Activated naive CD8-positive, alpha-beta T cell treated with anti-CD3 and anti-CD28 coated beads, Interleukin-2, amount 50 U/mL, for 24 hours (primary cell): ENCODE results near the gene SLC35E1.
A peak's percentile ranks its signal among the peaks of the same experiment; 100 is the strongest.

Experiments used
- ATAC-seq: fragments of 150-1000 bp; cut with Tn5 transposase; one replicate; pipeline ENCODE4 v1.10.0; 2021
- DNase-seq: peaks from one replicate; pipeline ENCODE4 v3.0.0; 2021
- H3K27ac Mint-ChIP-seq: one replicate; pipeline ENCODE4 v1.8.0; 2021; ENCODE audit warnings: mild to moderate bottlenecking, mixed read lengths
- H3K27me3 Mint-ChIP-seq: one replicate; pipeline ENCODE4 v1.8.0; 2021; ENCODE audit warnings: mixed read lengths
- H3K36me3 Mint-ChIP-seq: one replicate; pipeline ENCODE4 v1.8.0; 2021; ENCODE audit warnings: low read depth, mixed read lengths
- H3K4me1 Mint-ChIP-seq: one replicate; pipeline ENCODE4 v1.8.0; 2021; ENCODE audit warnings: mixed read lengths
- H3K4me3 Mint-ChIP-seq: one replicate; pipeline ENCODE4 v1.8.0; 2021; ENCODE audit warnings: mild to moderate bottlenecking, moderate library complexity, mixed read lengths
- H3K9me3 Mint-ChIP-seq: one replicate; pipeline ENCODE4 v1.8.0; 2021; ENCODE audit warnings: mixed read lengths

Gene SLC35E1

DNA sequence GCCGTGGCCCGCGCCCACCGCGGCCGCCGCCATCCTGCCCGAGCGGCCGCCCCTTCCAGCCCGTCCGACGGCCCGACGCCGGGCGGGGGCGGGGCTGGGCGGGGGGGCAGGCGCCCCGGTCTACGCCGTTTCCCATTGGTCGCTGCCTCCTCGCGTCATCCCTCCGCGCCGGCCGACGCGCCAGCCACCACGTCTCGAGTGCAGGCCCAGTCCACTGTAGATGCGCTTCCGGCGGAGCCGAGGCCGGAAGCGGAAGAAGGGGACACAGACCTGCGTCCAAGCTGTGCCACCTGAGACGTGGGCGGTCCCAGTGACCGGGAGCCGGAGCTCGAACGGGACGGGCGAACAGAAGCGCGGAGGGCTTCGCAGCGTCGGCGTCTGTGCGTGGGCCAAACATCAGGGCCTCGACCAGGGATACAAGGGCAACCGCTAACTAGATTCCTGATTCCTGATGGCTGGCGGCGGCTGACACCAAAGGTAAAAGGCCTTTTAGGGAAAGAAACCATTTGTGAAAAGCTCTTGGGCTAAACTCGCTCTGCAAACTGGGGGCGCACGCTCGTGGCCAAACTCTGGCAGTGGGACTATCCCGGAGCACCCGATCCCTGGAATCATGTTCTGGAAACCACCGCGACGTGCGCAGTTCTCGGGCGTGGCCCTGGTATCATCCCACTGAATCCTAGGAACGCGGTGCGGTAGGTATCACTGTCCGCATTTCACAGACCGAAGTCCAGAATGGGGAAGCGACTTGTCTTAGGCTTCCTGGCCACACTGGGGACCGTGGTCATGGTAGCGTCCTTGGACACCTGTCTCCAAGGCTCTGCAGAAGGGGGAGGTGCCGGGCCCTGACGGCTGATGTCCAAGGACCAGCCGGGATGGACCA lies at the start of gene SLC35E1:
Gene SLC35E1 (minus strand): TSS at position 84 of the 880 bp plus-strand sequence. CDS start 51 bp downstream, at position 33.
- peak; percentile 94 for DNase-seq
- Mint-ChIP-seq H3K9me3 (no peaks in the 10 kb centered on the region), H3K4me3 (peak within 1 kb of the TSS; percentile 99), H3K27ac (peak within 1 kb of the TSS; percentile 99), H3K27me3 (no peaks in the 10 kb centered on the region), H3K4me1 (peaks cover 47% of the 10 kb centered on the region), H3K36me3 (peaks cover 41% of the 10 kb centered on the region)
- peak; percentile 95 for ATAC-seq

DNA sequence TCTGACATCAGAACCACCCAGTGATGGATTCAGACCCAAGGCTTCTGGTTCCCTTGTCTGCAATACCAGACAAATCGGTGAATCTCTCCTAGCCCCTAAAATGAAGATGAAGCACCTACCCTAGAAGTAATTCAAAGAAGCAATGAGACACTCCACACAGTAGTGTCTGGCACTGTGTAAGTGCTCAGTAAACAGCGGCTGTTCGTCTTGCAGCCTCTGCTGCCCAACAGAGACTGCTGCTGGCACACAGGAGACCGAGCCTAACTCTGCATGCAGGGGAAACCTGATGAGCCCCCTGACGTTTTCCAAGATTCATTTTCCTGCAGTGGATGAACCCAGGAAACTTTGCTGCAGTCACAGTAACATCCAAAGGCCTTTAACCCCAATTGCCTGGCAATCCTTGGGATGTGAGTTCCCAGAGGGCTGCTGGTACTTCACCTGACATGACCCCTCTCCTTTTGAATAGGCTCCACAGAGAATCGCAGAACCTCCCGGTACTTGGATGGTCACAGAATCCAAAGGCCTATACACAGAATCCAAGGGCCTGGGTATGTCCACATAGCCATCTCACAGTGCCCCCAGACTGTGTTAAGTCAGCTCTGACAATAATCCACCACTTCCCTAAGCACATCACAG lies 49.1 kb upstream of the SLC35E1 start:
- Mint-ChIP-seq H3K36me3 (peaks cover 17% of the 10 kb centered on the region), H3K27ac (no peak overlapping the region), H3K27me3 (no peaks in the 10 kb centered on the region), H3K9me3 (no peaks in the 10 kb centered on the region), H3K4me3 (no peak overlapping the region), H3K4me1 (peaks cover 75% of the 10 kb centered on the region)
- DNase-seq: no peak
- ATAC-seq: no peak

DNA sequence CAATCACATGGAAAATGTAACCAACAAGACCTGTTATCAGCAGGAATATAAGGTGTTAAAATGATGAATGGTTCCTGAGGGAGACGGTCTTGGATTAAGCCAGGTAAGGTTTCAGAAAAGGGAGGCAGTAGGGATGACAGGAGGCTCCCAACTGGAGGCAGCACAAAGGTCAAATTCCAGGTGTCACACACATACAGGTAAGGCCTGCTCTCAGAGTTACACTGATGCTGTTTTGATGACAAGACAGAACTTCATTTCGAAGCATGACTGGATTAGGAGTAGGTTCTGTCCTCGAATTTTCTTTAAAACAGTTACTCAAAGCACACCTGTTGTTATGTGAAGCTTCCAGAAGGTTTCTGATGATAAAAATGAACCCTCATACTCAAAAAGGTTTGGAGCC lies 48.4 kb upstream of the SLC35E1 start:
- Mint-ChIP-seq H3K27ac (no peak overlapping the region), H3K4me3 (no peak overlapping the region), H3K27me3 (no peaks in the 10 kb centered on the region), H3K4me1 (peaks cover 74% of the 10 kb centered on the region), H3K9me3 (no peaks in the 10 kb centered on the region), H3K36me3 (peaks cover 14% of the 10 kb centered on the region)
- DNase-seq (no peak), ATAC-seq (no peak)

DNA sequence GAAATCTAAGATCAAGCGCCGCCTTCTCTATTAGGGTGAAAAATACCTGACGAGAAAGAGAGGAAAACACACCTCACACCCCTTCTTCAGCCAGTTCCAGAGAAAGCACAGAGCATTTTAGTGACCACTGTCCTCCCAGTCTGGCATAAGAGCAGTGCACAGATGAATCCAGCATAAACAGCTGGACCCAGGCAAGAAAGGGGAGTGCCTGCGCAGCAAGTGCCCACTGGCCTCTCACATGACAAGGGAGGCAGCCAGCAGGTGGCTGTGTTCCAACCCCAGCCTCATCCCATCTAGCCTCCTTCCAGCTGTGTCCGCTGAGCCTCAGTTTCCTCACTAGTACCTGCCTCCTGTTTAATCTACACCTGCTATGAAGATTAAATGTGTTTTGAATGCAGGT lies 47.8 kb upstream of the SLC35E1 start:
- no peak overlapping the region for H3K4me3 Mint-ChIP-seq
- no peak for ATAC-seq
- peaks cover 9% of the 10 kb centered on the region for H3K36me3 Mint-ChIP-seq
- H3K4me1 Mint-ChIP-seq: peaks cover 74% of the 10 kb centered on the region
- no peak overlapping the region for H3K27ac Mint-ChIP-seq
- H3K27me3 Mint-ChIP-seq: no peaks in the 10 kb centered on the region
- no peaks in the 10 kb centered on the region for H3K9me3 Mint-ChIP-seq
- DNase-seq: no peak

DNA sequence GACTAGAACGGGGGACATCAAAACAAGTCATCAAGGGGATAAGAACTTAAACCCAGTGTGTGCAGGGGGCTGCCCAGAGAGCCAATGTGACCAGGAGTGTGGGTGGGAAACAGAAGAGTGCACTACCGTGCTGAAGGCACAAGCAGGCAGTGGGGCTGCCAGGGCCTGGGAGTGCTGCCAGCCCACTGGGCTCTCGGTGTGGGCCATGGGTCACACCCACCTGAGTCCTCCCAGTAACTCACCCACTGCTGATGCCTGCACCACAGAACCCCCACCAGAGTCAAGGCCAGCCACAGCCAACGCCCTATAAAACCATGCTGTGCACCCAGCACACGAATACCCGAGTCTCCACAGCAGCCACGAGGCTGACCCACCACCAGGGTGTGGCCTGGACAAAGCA lies 47.2 kb upstream of the SLC35E1 start:
- Mint-ChIP-seq H3K27ac (no peak overlapping the region), H3K36me3 (peaks cover 6% of the 10 kb centered on the region), H3K27me3 (no peaks in the 10 kb centered on the region), H3K4me3 (no peak overlapping the region), H3K9me3 (no peaks in the 10 kb centered on the region), H3K4me1 (peaks cover 72% of the 10 kb centered on the region)
- ATAC-seq: peak; percentile 27
- no peak for DNase-seq

DNA sequence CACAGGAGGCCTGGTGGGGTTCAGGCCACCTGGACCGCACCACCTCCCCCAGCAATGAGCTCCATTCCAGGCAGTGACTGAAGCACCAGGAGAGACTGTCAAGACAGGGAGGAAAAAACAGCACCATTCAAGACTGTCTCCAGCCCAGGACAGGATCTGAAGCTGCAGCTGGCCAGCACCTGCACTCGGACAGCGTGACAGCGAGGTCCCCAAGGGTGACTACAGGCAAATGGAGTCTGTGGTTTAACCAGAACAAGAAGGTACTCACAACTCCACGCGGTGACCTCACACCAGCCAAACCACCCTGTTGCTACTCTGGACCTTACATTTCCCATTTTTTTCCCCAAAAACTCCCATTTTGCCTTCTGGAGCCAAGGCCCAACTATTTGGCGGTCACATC lies 46.0 kb upstream of the SLC35E1 start:
- Mint-ChIP-seq H3K4me3 (no peak overlapping the region), H3K36me3 (peaks cover 2% of the 10 kb centered on the region), H3K4me1 (peaks cover 67% of the 10 kb centered on the region), H3K27ac (no peak overlapping the region), H3K27me3 (no peaks in the 10 kb centered on the region), H3K9me3 (no peaks in the 10 kb centered on the region)
- DNase-seq (no peak), ATAC-seq (no peak)

DNA sequence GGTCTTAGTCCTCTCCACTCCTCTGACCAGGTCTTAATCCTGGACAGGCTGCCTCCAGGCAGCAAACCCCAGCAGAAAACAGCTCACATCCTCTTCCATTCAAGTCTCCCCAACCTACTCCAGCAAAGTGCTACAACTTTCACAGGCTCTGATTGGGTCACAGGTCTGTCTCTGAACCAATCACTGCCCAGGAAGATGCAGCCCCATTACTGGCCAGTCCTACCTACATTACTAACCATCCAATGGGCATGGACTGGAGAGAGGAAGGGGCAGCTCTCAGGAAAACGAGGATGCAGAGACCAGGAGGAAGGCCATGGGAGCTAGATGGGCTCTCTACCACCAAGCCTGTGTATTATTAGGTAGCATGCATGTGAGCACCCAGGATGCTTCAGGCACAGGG lies 43.6 kb upstream of the SLC35E1 start:
- Mint-ChIP-seq H3K9me3 (no peaks in the 10 kb centered on the region), H3K27me3 (no peaks in the 10 kb centered on the region), H3K4me1 (peaks cover 69% of the 10 kb centered on the region), H3K27ac (no peak overlapping the region), H3K4me3 (no peak overlapping the region), H3K36me3 (no peaks in the 10 kb centered on the region)
- ATAC-seq: no peak
- DNase-seq: no peak

DNA sequence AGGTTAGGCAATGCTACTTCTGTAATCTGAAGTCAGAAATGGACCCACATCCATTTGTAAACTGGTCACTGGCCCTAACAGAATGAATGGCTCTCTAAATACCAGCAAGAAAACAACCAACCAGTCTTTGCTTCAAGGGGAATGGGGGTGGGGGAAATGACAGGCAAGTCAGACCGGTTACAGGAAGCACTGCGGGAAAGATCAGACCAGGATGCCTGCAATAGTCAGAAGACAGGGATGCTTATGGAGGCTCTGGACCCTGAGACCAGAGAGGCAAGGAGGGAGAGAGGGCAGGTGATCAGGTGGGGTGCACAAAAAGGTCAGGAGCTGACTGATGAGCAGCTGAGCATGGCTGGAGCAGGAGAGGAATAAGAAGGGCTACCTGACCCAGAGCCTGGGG lies 42.7 kb upstream of the SLC35E1 start:
- peaks cover 68% of the 10 kb centered on the region for H3K4me1 Mint-ChIP-seq
- no peaks in the 10 kb centered on the region for H3K36me3 Mint-ChIP-seq
- no peak for ATAC-seq
- no peak for DNase-seq
- no peak overlapping the region for H3K27ac Mint-ChIP-seq
- H3K9me3 Mint-ChIP-seq: no peaks in the 10 kb centered on the region
- peak overlapping the region; percentile 7 for H3K4me3 Mint-ChIP-seq
- no peaks in the 10 kb centered on the region for H3K27me3 Mint-ChIP-seq

DNA sequence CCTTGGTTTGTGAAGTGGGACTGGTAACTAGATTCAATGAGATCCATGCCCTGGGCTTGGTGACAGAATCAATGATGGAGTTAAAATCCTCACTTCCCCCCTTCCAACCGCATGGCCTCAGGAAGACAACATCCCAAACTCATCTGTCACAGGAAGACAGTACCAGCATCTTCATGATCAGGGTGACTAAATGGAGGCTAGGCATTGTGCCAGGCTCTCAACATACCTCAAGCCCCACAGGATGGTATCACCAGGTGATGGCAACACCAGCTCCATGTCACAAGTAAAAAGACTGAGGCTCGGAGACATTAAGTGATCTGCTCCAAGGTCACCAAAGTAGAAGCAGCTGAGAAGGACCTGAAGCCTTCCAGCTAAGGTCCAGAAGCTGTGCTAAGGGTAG lies 41.6 kb upstream of the SLC35E1 start:
- no peak for ATAC-seq
- no peak overlapping the region for H3K27ac Mint-ChIP-seq
- H3K36me3 Mint-ChIP-seq: no peaks in the 10 kb centered on the region
- peaks cover 61% of the 10 kb centered on the region for H3K4me1 Mint-ChIP-seq
- no peak for DNase-seq
- H3K27me3 Mint-ChIP-seq: no peaks in the 10 kb centered on the region
- no peaks in the 10 kb centered on the region for H3K9me3 Mint-ChIP-seq
- no peak overlapping the region for H3K4me3 Mint-ChIP-seq

DNA sequence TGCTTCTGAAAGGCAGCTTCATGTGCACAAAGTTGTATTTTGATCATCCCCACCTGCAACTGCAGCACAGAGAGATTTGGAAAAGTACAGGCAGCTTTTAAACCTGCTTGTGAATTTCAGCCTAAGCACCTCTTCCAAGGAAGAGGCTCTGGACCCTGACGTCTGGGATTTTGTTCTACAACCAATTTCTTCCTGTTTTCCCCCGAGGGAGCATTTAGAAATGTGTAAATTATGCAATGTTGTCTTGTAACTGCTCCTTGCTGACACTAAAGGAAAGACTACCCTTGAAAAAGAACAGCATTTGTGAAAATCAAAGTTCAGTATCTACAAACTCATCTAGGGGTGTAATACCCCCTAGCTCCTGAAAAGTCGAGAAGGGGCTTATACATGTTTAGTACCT lies 40.4 kb upstream of the SLC35E1 start:
- peaks cover 60% of the 10 kb centered on the region for H3K4me1 Mint-ChIP-seq
- no peak overlapping the region for H3K4me3 Mint-ChIP-seq
- no peaks in the 10 kb centered on the region for H3K36me3 Mint-ChIP-seq
- no peak overlapping the region for H3K27ac Mint-ChIP-seq
- H3K27me3 Mint-ChIP-seq: no peaks in the 10 kb centered on the region
- H3K9me3 Mint-ChIP-seq: no peaks in the 10 kb centered on the region
- DNase-seq (no peak), ATAC-seq (no peak)

DNA sequence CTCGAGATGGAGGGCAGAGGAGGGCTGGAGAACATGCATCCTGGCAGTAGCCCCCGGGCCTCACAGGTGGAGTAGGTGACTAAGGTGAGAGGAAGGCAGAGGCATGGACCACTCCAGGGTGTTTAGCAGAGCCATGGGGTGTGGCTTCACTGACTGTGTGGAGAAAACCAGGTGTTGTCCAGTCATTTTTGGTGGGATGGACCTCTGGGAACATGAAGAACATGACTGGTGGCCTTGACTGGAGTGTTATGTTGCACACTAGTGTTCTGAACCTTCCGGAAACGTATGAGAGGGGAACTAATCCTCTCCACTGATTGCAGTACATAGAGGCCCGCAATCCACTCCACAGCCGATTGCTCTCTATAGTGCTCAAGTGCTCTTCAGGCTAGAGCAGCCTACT lies 38.9 kb upstream of the SLC35E1 start:
- no peak for ATAC-seq
- H3K36me3 Mint-ChIP-seq: no peaks in the 10 kb centered on the region
- DNase-seq: no peak
- H3K4me3 Mint-ChIP-seq: no peak overlapping the region
- H3K9me3 Mint-ChIP-seq: no peaks in the 10 kb centered on the region
- peaks cover 45% of the 10 kb centered on the region for H3K4me1 Mint-ChIP-seq
- H3K27ac Mint-ChIP-seq: peak overlapping the region; percentile 43
- no peaks in the 10 kb centered on the region for H3K27me3 Mint-ChIP-seq

DNA sequence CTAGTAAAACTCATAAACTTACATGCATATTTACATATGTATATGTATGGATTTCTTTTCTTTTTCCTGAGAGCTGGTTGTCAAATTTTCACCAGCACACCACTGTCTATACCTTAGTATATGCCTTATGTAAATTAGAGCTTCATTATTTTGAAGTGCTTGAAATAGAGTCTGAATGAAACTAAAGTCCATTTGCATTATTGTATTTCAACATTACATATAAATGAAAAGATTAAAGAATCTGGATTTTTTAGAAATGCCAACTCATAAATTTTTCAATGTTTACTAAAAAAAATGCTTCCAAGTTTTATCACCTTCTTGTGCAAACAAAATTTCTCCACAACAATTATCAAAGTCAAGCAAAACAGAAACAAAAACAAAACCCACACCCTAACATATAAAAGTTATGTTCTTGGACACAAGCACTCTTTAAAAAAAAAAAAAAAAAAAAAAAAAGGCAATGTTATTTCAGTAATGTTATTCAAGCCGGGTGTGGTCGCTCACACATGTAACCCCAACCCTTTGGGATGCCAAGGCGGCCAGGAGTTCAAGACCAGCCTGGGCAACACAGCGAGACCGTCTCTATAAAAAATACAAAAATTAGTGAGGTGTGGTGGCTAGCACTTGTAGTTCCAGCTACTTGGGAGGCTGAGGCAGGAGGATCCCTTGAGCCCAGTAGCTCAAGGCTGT lies 37.4 kb upstream of the SLC35E1 start:
- Mint-ChIP-seq H3K36me3 (no peaks in the 10 kb centered on the region), H3K9me3 (no peaks in the 10 kb centered on the region), H3K27me3 (no peaks in the 10 kb centered on the region), H3K4me1 (peaks cover 45% of the 10 kb centered on the region), H3K27ac (no peak overlapping the region), H3K4me3 (no peak overlapping the region)
- ATAC-seq: no peak
- DNase-seq: no peak

DNA sequence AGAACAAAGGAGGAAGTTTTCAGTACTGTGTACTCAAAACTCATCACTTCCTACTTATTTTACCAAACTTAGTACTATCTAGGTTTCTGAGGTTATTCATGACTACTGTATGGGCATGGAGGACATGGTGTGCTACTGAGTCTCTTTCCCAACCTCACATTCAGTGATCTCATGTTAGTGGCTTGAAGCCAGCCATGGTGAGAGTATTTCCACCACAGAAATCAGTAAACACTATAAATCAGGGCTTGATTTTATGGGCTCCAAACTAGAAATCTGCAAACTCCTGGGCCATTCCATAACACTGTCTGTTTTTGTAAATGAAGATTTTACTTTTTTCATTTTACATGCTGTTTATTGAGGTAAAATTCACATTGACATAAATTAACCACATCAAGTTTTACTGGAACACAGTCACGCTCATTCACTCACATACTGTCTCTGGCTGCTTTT lies 36.1 kb upstream of the SLC35E1 start:
- Mint-ChIP-seq H3K4me1 (peaks cover 45% of the 10 kb centered on the region), H3K36me3 (no peaks in the 10 kb centered on the region), H3K4me3 (no peak overlapping the region), H3K27ac (no peak overlapping the region), H3K9me3 (no peaks in the 10 kb centered on the region), H3K27me3 (no peaks in the 10 kb centered on the region)
- ATAC-seq (peak; percentile 63), DNase-seq (no peak)

DNA sequence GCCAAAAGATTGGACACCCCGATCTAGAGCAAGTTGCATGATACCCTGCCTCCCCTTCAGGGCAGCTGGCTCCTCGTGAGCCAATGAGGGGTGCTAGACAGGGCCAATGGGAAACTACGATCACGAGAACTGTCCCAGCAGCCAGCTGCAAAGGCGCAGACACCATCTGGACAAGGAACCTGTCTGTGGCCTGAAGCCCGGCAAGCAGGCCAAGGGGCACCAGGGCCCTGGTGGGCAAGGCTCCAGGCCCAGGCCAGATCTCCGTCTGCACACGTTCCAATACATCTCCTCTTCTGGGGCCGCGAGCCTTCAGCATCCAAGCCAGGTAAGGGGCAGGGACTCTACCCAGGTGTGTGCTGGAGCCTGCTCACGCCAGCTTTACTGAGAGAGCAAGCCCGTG lies 35.6 kb upstream of the SLC35E1 start:
- Mint-ChIP-seq H3K36me3 (no peaks in the 10 kb centered on the region), H3K4me3 (no peak overlapping the region), H3K9me3 (no peaks in the 10 kb centered on the region), H3K27ac (no peak overlapping the region), H3K4me1 (peaks cover 45% of the 10 kb centered on the region), H3K27me3 (no peaks in the 10 kb centered on the region)
- no peak for DNase-seq
- no peak for ATAC-seq

DNA sequence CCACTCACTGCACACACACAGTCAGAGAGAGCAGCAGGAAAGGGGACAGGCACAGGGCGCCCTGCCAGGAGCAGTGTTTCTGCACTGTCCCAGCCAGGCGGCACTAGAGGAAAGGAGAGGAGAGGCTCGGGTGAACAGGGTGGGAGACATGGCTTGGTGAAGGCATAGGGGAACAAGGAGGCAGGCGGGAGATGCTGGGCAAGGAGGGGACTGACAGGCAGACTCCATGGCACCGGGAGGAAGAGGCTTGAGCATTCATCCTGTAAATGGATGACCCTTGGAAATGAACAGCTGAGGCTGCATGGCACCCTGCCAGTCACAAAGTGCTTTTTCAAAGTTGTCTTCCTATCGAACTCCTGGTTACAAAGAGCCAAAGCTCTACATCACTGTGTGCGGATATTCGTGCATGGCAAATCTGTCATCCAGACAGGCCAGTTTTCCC lies 33.4 kb upstream of the SLC35E1 start:
- Mint-ChIP-seq H3K36me3 (no peaks in the 10 kb centered on the region), H3K27me3 (no peaks in the 10 kb centered on the region), H3K4me1 (peaks cover 29% of the 10 kb centered on the region), H3K27ac (no peak overlapping the region), H3K4me3 (no peak overlapping the region), H3K9me3 (no peaks in the 10 kb centered on the region)
- DNase-seq (no peak), ATAC-seq (no peak)
